Rectal smooth muscle tissue (tissue), 1 donor: ENCODE measurements around the gene STOX2.

Experiments used
- H3K27ac ChIP-seq: one replicate; pipeline ENCODE4 v1.7.0; 2013; ENCODE audit warnings: low read depth, low read length, inconsistent platforms
- H3K27me3 ChIP-seq: one replicate; pipeline ENCODE4 v1.7.0; 2013; ENCODE audit warnings: low read length; ENCODE audit not compliant: control insufficient read depth, insufficient read depth
- H3K36me3 ChIP-seq: one replicate; pipeline ENCODE4 v1.7.0; 2013; ENCODE audit warnings: low read length; ENCODE audit not compliant: control insufficient read depth, insufficient read depth
- H3K4me1 ChIP-seq: one replicate; pipeline ENCODE4 v1.7.0; 2013; ENCODE audit warnings: low read length; ENCODE audit not compliant: control insufficient read depth, insufficient read depth
- H3K4me3 ChIP-seq: one replicate; pipeline ENCODE4 v1.7.0; 2013; ENCODE audit warnings: low read length
- H3K9ac ChIP-seq: one replicate; pipeline ENCODE4 v1.7.0; 2013; ENCODE audit warnings: low read length

The STOX2 gene

GRCh38 chr4:183985786-183986185 lies 80.7 kb downstream of the STOX2 start:
- Histone ChIP-seq H3K4me1 (peaks cover 11% of the 10 kb centered on the region), H3K9ac (no peak overlapping the region), H3K27ac (no peak overlapping the region), H3K4me3 (no peak overlapping the region), H3K27me3 (no peaks in the 10 kb centered on the region), H3K36me3 (no peaks in the 10 kb centered on the region)

- H3K36me3 ChIP-seq, result no peaks in the 10 kb centered on the region
- peaks cover 11% of the 10 kb centered on the region for H3K4me1 ChIP-seq
- no peaks in the 10 kb centered on the region for H3K27me3 ChIP-seq
- H3K27ac ChIP-seq, result no peak overlapping the region
- H3K4me3 ChIP-seq, result no peak overlapping the region
- H3K9ac ChIP-seq, result no peak overlapping the region
Observed at GRCh38 chr4:183986291-183986970, 81.3 kb downstream of the STOX2 start.

- peak overlapping the region; percentile 75 for H3K27ac ChIP-seq
- peaks cover 11% of the 10 kb centered on the region for H3K4me1 ChIP-seq
- no peaks in the 10 kb centered on the region for H3K27me3 ChIP-seq
- peak overlapping the region; percentile 59 for H3K4me3 ChIP-seq
- H3K9ac ChIP-seq, result no peak overlapping the region
- no peaks in the 10 kb centered on the region for H3K36me3 ChIP-seq
Observed at GRCh38 chr4:183986971-183987946, 82.2 kb downstream of the STOX2 start.

- H3K36me3 ChIP-seq, result no peaks in the 10 kb centered on the region
- no peak overlapping the region for H3K9ac ChIP-seq
- H3K4me3 ChIP-seq, result peak overlapping the region; percentile 59
- H3K4me1 ChIP-seq, result peaks cover 11% of the 10 kb centered on the region
- no peaks in the 10 kb centered on the region for H3K27me3 ChIP-seq
- H3K27ac ChIP-seq, result peak overlapping the region; percentile 75
Observed at GRCh38 chr4:183987987-183988392, 82.9 kb downstream of the STOX2 start.

GRCh38 chr4:183988874-183989273 lies 83.8 kb downstream of the STOX2 start:
- Histone ChIP-seq H3K9ac (no peak overlapping the region), H3K36me3 (no peaks in the 10 kb centered on the region), H3K27me3 (no peaks in the 10 kb centered on the region), H3K27ac (peak overlapping the region; percentile 73), H3K4me3 (no peak overlapping the region), H3K4me1 (peaks cover 11% of the 10 kb centered on the region)

GRCh38 chr4:183989461-183989860 lies 84.4 kb downstream of the STOX2 start:
- no peaks in the 10 kb centered on the region for H3K27me3 ChIP-seq
- no peak overlapping the region for H3K4me3 ChIP-seq
- no peak overlapping the region for H3K27ac ChIP-seq
- H3K4me1 ChIP-seq, result peaks cover 11% of the 10 kb centered on the region
- no peaks in the 10 kb centered on the region for H3K36me3 ChIP-seq
- no peak overlapping the region for H3K9ac ChIP-seq

GRCh38 chr4:183989931-183990330 lies 84.8 kb downstream of the STOX2 start:
- Histone ChIP-seq H3K36me3 (no peaks in the 10 kb centered on the region), H3K27ac (no peak overlapping the region), H3K9ac (no peak overlapping the region), H3K4me1 (peaks cover 11% of the 10 kb centered on the region), H3K27me3 (no peaks in the 10 kb centered on the region), H3K4me3 (no peak overlapping the region)

GRCh38 chr4:183993676-183994075 lies 88.6 kb downstream of the STOX2 start:
- H3K4me3 ChIP-seq, result no peak overlapping the region
- no peaks in the 10 kb centered on the region for H3K27me3 ChIP-seq
- H3K9ac ChIP-seq, result no peak overlapping the region
- H3K27ac ChIP-seq, result no peak overlapping the region
- peaks cover 2% of the 10 kb centered on the region for H3K4me1 ChIP-seq
- H3K36me3 ChIP-seq, result no peaks in the 10 kb centered on the region

- H3K36me3 ChIP-seq, result no peaks in the 10 kb centered on the region
- no peaks in the 10 kb centered on the region for H3K27me3 ChIP-seq
- no peak overlapping the region for H3K9ac ChIP-seq
- no peak overlapping the region for H3K27ac ChIP-seq
- no peaks in the 10 kb centered on the region for H3K4me1 ChIP-seq
- H3K4me3 ChIP-seq, result no peak overlapping the region
Observed at GRCh38 chr4:183995570-183995969, 90.5 kb downstream of the STOX2 start.

GRCh38 chr4:183996868-183997267 lies 91.8 kb downstream of the STOX2 start:
- H3K27me3 ChIP-seq, result no peaks in the 10 kb centered on the region
- H3K36me3 ChIP-seq, result no peaks in the 10 kb centered on the region
- no peaks in the 10 kb centered on the region for H3K4me1 ChIP-seq
- H3K4me3 ChIP-seq, result no peak overlapping the region
- H3K9ac ChIP-seq, result no peak overlapping the region
- H3K27ac ChIP-seq, result no peak overlapping the region

GRCh38 chr4:183999435-183999834 lies 94.3 kb downstream of the STOX2 start:
- no peaks in the 10 kb centered on the region for H3K27me3 ChIP-seq
- no peaks in the 10 kb centered on the region for H3K4me1 ChIP-seq
- no peak overlapping the region for H3K4me3 ChIP-seq
- H3K9ac ChIP-seq, result no peak overlapping the region
- no peak overlapping the region for H3K27ac ChIP-seq
- H3K36me3 ChIP-seq, result no peaks in the 10 kb centered on the region

GRCh38 chr4:184000457-184001396 lies 95.6 kb downstream of the STOX2 start:
- Histone ChIP-seq H3K4me1 (no peaks in the 10 kb centered on the region), H3K9ac (no peak overlapping the region), H3K4me3 (no peak overlapping the region)

More at GRCh38 chr4:184000457-184001396, 95.6 kb downstream of the STOX2 start:
- Histone ChIP-seq H3K36me3 (no peaks in the 10 kb centered on the region), H3K27ac (no peak overlapping the region), H3K27me3 (no peaks in the 10 kb centered on the region)
